Nephron progenitor cell (in vitro differentiated cells): Measurements from ENCODE around the gene OR5J2.
"Not testable (repeated sequence)": the region's sequence is repeated elsewhere in the genome, so short reads cannot be mapped to it uniquely, and the experiment has no call there.

ENCODE experiments used
- DNase-seq: peaks from one replicate; pipeline ENCODE4 v3.0.0; 2021
- H3K27ac Mint-ChIP-seq: 2 replicates; pipeline ENCODE4 v1.8.0; 2021; ENCODE audit warnings: mild to moderate bottlenecking, moderate library complexity, mixed read lengths
- H3K27me3 Mint-ChIP-seq: 2 replicates; pipeline ENCODE4 v1.8.0; 2021; ENCODE audit warnings: mild to moderate bottlenecking, low read depth, mixed read lengths; ENCODE audit not compliant: poor library complexity
- H3K36me3 Mint-ChIP-seq: 2 replicates; pipeline ENCODE4 v1.8.0; 2021; ENCODE audit warnings: low read depth, mixed read lengths
- H3K4me1 Mint-ChIP-seq: 2 replicates; pipeline ENCODE4 v1.8.0; 2021; ENCODE audit warnings: mixed read lengths
- H3K4me3 Mint-ChIP-seq: 2 replicates; pipeline ENCODE4 v1.8.0; 2021; ENCODE audit warnings: mild to moderate bottlenecking, moderate library complexity, mixed read lengths
- H3K9me3 Mint-ChIP-seq: 2 replicates; pipeline ENCODE4 v1.8.0; 2021; ENCODE audit warnings: mild to moderate bottlenecking, moderate library complexity, mixed read lengths
- TF ChIP-seq, protein P1 (sequence below): fragments of 200-600 bp; sonication (generic); IDR thresholded peaks from 2 replicates; pipeline ENCODE4 v1.5.0; 2021; ENCODE audit warnings: antibody characterized with exemption

The OR5J2 gene

GRCh38 chr11:56176318-56176717 lies at the start of gene OR5J2:
OR5J2 (plus strand) TSS chr11:56176618; CDS start chr11:56176618, 0 bp downstream.
- no peaks in the 10 kb centered on the region for H3K4me1 Mint-ChIP-seq
- TF ChIP-seq, protein P1, sequence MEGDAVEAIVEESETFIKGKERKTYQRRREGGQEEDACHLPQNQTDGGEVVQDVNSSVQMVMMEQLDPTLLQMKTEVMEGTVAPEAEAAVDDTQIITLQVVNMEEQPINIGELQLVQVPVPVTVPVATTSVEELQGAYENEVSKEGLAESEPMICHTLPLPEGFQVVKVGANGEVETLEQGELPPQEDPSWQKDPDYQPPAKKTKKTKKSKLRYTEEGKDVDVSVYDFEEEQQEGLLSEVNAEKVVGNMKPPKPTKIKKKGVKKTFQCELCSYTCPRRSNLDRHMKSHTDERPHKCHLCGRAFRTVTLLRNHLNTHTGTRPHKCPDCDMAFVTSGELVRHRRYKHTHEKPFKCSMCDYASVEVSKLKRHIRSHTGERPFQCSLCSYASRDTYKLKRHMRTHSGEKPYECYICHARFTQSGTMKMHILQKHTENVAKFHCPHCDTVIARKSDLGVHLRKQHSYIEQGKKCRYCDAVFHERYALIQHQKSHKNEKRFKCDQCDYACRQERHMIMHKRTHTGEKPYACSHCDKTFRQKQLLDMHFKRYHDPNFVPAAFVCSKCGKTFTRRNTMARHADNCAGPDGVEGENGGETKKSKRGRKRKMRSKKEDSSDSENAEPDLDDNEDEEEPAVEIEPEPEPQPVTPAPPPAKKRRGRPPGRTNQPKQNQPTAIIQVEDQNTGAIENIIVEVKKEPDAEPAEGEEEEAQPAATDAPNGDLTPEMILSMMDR = no peak
- no peak for DNase-seq
- H3K4me3 Mint-ChIP-seq = no peak within 1 kb of the TSS
- H3K9me3 Mint-ChIP-seq = peaks cover 13% of the 10 kb centered on the region
- no peaks in the 10 kb centered on the region for H3K36me3 Mint-ChIP-seq
- H3K27ac Mint-ChIP-seq = no peak within 1 kb of the TSS
- H3K27me3 Mint-ChIP-seq = no peaks in the 10 kb centered on the region

DNA sequence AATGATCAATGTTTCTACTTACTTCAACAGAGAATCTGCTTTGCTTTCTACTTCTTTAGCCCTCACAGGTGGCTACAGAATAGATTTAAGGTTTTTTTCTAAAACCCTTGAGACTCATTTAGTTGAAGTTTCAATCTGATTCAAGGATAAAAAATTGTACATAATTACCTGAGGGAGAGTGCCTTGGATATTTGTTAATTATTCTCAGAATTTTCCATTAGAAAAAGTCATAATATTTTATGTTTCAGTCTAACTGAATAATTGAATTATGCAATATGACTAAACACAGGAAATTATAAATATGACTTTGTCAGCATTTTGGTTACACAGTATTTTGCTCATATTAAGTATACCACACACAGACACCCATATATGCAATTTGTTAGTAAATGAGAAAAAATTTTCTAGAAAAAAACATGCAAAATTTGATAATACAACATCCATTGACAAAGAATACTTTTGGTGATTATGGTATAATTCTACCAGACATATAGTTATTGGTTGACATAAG lies 36.2 kb upstream of the OR5J2 start, which contains the start of gene OR8J3:
Gene OR8J3 (minus strand): TSS at position 51 of the 511 bp plus-strand sequence. CDS start 2,483 bp downstream, outside the sequence.
- TF ChIP-seq, protein P1 = no peak
- Mint-ChIP-seq H3K9me3 (no peaks in the 10 kb centered on the region), H3K27me3 (peaks cover 4% of the 10 kb centered on the region), H3K4me3 (no peak within 1 kb of the TSS), H3K27ac (no peak within 1 kb of the TSS), H3K36me3 (no peaks in the 10 kb centered on the region), H3K4me1 (no peaks in the 10 kb centered on the region)
- no peak for DNase-seq

- not testable (repeated sequence) for H3K36me3 Mint-ChIP-seq, DNase-seq, H3K27me3 Mint-ChIP-seq, H3K4me3 Mint-ChIP-seq, H3K27ac Mint-ChIP-seq, H3K9me3 Mint-ChIP-seq, H3K4me1 Mint-ChIP-seq
These were observed 32.7 kb upstream of the OR5J2 start for GRCh38 chr11:56143681-56144080.

DNA sequence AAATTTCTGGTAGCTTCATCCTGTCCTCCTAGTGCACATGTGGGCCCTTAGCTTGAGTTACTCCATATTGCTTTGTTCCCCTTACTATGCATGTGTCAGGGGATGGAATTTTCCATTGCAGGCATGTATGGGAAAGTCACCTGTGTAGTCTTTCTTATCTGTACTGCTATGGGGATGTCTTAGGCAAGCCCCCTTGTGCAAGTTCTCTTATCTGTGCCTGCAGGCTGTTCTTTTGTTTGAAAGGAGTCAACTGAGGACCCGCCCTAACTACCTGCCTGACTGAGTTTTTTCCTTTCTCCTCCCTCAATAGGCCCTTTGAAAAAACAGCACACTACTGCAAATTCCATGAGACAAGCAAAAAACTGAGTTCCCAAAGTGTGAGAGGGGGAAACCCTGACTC lies 25.0 kb upstream of the OR5J2 start:
- H3K4me3 Mint-ChIP-seq = no peak overlapping the region
- no peak for DNase-seq
- no peaks in the 10 kb centered on the region for H3K27me3 Mint-ChIP-seq
- no peaks in the 10 kb centered on the region for H3K4me1 Mint-ChIP-seq
- TF ChIP-seq, protein P1 = no peak
- H3K9me3 Mint-ChIP-seq = peaks cover 30% of the 10 kb centered on the region
- H3K27ac Mint-ChIP-seq = no peak overlapping the region
- H3K36me3 Mint-ChIP-seq = no peaks in the 10 kb centered on the region

DNA sequence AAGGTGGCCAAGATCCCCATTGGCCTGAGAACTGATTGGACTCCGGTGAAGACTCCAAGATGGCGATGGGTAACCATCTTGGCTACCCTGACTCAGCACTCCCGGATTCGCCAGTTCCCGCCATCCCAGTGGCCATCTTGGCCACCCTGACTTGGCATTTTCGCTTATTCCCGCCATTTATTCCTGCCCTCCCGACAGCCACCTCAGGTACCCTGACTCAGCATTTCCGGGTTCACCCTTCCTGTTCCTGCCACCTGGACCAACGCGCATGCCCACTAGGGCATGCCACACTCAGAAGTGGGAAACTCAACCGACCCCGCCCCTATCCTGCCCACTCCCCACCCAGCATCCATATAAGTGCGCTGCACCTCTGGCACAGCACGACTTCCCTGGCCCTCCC lies 24.1 kb upstream of the OR5J2 start:
- DNase-seq = no peak
- TF ChIP-seq, protein P1 = no peak
- no peaks in the 10 kb centered on the region for H3K4me1 Mint-ChIP-seq
- H3K27me3 Mint-ChIP-seq = no peaks in the 10 kb centered on the region
- H3K36me3 Mint-ChIP-seq = no peaks in the 10 kb centered on the region
- H3K4me3 Mint-ChIP-seq = no peak overlapping the region
- no peak overlapping the region for H3K27ac Mint-ChIP-seq
- peaks cover 33% of the 10 kb centered on the region for H3K9me3 Mint-ChIP-seq

GRCh38 chr11:56160217-56160616 lies 16.2 kb upstream of the OR5J2 start, which contains the start of gene OR8K5:
OR8K5 (minus strand) TSS chr11:56160317; CDS start chr11:56160317, 0 bp downstream.
- Mint-ChIP-seq H3K9me3 (peaks cover 10% of the 10 kb centered on the region), H3K4me1 (no peaks in the 10 kb centered on the region), H3K27me3 (no peaks in the 10 kb centered on the region), H3K4me3 (no peak within 1 kb of the TSS), H3K27ac (no peak within 1 kb of the TSS), H3K36me3 (no peaks in the 10 kb centered on the region)
- no peak for DNase-seq
- TF ChIP-seq, protein P1 = no peak
